ENCODE measurements around the gene SMTN.
"Not testable (repeated sequence)": the region's sequence is repeated elsewhere in the genome, so short reads cannot be mapped to it uniquely, and the experiment has no call there.

SMTN gene

DNA sequence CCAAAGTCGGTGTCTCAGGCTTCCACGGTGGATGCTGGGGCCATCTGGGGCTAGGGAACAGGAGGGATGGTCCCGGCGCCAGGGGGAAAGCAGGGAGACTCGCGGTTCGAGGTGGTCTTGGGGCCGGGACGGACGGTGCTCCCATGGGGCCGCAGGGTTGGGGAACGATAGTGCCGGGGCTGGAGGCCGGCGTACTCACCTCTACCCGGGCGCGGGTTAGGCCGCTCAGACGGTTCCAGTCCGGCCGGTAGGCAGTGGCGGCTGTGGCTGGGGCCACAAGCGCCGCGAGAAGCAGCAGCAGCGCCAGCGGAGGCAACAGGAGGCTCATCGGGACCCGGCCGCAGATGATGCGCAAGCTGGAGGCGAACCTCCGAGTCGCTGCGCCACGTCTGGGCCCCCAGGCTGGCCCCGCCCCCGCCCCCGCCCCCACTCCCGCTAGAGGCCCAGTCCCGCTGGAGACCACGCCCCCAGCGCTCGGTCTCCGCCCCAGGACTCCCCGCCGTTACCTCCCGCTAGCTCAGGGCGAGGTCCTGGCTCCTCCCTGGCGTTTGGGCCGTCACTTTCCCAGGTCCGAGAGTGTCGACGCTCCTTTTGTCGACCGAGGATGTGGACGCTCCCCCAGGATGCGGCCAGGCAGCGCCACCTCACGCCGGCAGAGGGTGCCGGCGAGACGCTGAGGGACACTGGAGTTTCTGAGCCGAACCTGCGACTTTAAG is 26.2 kb downstream of the SMTN start, which contains the start of gene SELENOM:
Gene SELENOM, minus strand, starts transcription at position 391 of the 716 bp plus-strand sequence. Its CDS starts 63 bp downstream, at position 328.
- TF ChIP-seq, protein P1, sequence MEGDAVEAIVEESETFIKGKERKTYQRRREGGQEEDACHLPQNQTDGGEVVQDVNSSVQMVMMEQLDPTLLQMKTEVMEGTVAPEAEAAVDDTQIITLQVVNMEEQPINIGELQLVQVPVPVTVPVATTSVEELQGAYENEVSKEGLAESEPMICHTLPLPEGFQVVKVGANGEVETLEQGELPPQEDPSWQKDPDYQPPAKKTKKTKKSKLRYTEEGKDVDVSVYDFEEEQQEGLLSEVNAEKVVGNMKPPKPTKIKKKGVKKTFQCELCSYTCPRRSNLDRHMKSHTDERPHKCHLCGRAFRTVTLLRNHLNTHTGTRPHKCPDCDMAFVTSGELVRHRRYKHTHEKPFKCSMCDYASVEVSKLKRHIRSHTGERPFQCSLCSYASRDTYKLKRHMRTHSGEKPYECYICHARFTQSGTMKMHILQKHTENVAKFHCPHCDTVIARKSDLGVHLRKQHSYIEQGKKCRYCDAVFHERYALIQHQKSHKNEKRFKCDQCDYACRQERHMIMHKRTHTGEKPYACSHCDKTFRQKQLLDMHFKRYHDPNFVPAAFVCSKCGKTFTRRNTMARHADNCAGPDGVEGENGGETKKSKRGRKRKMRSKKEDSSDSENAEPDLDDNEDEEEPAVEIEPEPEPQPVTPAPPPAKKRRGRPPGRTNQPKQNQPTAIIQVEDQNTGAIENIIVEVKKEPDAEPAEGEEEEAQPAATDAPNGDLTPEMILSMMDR (IDR thresholded peaks at IDR 0.05; ENCODE audit: low read depth, low read length, missing control alignments) = peak; percentile 96
- H3K4me3 ChIP-seq (replicated peaks; ENCODE audit: low read depth, low read length) = peak within 1 kb of the TSS; percentile 76
- peak; percentile 94 for DNase-seq (ENCODE audit: extremely low read depth, low read depth)

DNA sequence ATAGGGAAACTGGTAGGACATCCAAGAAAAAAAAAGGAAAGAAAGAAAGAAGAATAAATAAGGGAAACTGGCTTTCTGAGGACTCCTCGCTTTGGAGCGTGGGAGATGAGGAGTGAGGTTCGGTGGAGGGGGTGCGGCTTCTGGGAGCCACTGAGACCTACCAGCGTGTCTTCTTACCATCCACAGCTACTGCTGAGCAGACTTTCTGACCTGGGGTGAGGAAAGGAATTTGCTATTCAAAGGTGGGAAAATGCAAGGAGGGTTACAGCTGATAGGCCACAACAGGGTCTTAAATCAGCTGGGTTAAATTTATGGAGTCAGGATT is 26.7 kb downstream of the SMTN start:
- no peak for DNase-seq (ENCODE audit: extremely low read depth, low read depth)
- peak overlapping the region; percentile 36 for H3K4me3 ChIP-seq (replicated peaks; ENCODE audit: low read depth, low read length)
- TF ChIP-seq, protein P1 (IDR thresholded peaks at IDR 0.05; ENCODE audit: low read depth, low read length, missing control alignments) = no peak

DNA sequence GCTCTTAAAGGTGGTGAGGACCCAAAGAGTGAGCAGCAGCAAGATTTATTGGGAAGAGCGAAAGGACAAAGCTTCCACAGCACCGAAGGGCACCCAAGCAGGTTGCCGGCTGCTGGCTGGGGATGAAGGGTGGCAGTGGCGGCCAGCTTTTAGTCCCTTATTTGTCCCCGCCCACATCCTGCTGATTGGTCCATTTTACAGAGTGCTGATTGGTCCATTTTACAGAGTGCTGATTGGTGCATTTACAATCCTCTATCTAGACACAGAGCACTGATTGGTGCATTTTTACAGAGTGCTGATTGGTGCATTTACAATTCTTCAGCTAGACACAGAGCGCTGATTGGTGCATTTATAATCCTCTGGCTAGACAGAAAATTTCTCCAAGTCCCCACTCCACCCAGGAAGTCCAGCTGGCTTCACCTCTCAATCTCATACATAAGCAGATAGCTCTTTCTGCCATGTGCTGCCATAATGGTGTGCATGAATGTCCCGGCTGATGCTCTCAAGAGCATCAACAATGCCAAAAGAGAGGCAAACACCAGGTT is 31.5 kb downstream of the SMTN start:
- not testable (repeated sequence) for DNase-seq (ENCODE audit: extremely low read depth, low read depth); H3K4me3 ChIP-seq (replicated peaks; ENCODE audit: low read depth, low read length)

DNA sequence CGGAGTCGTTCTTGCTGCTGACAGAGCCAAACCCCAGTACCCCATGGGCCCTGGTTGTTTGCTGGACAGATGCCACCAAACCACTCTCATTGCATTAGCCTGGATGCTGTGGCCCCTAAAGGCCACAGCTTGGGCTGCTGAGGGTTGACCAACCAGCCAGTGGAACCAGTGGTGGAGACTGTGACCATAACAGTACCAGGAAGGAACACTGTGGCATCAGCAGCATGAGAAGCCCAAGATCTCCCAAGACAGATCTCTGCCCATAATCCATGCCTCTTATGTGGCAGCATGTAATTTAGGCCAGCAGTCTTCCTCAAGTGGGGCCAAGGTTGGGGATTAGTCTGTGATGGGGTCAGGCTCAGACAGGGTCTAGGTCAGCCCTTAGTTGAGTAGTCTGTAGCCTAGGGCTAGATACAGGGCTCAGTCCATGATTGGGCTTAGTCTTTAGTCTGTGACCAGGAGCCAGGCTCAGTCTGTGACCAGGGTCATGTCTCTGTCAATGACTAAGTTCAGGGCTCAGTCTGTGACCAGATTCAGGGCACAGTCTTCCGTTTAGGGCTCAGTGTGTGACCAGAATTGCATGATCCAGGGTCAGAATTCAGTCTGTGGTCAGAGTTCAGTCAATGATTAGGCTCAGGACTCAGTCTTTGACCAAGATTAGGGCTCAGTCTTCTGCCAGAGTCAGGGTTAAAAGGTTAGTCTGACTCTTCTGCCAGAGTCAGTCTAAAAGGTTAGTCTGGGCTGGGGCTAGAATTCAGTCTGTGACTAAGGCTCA is 37.1 kb downstream of the SMTN start:
- DNase-seq (ENCODE audit: extremely low read depth, low read depth) = no peak
- TF ChIP-seq, protein P1 (IDR thresholded peaks at IDR 0.05; ENCODE audit: low read depth, low read length, missing control alignments) = no peak
- H3K4me3 ChIP-seq (replicated peaks; ENCODE audit: low read depth, low read length) = no peak overlapping the region

DNA sequence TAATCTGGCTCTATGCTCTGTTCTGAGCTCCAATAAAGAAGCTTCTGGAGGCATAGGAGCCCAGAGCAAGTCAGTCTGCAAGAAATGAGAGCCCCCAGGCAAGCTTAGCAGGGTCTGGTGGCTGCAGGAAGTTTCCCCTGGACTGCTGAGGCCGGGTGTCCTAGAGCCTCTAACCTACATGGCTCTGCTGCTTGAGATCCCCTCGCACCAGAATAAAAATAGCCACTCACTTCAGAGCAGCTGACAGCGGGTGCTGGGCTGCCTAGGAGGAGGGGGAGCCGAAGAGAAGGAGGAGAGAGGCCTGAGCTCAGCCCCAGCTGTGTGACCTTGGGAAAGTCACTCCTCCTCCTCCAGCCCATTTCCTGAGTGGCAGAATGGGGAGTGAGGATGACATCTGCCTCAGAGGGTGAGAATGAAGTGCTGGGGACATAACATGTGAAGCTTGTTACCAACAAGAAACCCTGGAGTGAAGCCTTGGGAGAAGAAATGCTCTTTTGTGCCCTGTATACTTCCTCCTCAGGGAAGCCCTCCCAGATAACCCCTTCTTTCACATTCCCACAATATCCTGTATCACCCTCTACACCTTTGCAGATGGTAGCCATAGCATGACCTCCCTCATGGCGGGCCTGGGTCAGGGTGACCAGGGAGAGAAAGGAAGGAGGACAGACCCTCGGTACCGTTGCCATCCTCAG is 38.1 kb downstream of the SMTN start:
- TF ChIP-seq, protein P1 (IDR thresholded peaks at IDR 0.05; ENCODE audit: low read depth, low read length, missing control alignments) = no peak
- H3K4me3 ChIP-seq (replicated peaks; ENCODE audit: low read depth, low read length) = no peak overlapping the region
- no peak for DNase-seq (ENCODE audit: extremely low read depth, low read depth)

DNA sequence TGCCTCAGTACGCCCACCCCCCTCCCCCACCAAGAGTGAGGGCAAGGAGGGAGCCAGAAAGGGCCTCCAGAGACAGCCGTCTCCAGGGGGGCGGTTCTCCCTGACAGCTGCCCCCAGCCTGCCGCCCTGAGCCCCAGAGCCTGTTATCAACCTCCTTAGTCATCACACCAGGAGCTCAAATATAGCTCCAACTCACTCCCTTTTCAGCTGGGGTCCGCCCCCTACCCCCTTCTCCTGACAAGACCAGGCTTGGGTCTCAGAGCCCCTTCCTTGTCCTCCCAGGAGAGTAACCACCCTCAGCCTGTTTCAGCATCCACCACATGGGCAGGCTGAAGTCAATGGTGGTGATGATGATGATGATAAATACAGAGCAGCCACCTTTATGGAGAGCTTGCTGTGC is 39.1 kb downstream of the SMTN start:
- H3K4me3 ChIP-seq (replicated peaks; ENCODE audit: low read depth, low read length) = no peak overlapping the region
- TF ChIP-seq, protein P1 (IDR thresholded peaks at IDR 0.05; ENCODE audit: low read depth, low read length, missing control alignments) = no peak
- DNase-seq (ENCODE audit: extremely low read depth, low read depth) = no peak

DNA sequence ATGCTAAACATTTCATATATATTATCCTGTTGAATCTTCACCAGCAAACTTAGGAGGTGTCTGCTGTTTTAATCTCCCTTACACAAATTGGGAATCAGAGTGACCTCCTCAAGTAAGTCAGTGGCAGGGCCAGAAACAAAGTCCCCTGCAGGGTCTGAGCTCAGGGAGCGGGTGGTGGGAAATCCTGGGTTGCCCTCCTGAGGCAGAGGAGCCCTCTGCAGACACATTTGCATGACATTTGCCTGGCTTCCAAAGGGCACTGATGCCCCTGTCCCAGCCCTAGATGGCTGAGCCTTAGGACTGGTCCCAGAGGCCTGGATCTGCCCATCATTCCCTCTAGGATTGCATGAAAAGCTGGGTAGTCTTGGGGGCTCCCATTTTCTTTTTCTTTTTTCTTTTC is 39.5 kb downstream of the SMTN start:
- no peak for DNase-seq (ENCODE audit: extremely low read depth, low read depth)
- TF ChIP-seq, protein P1 (IDR thresholded peaks at IDR 0.05; ENCODE audit: low read depth, low read length, missing control alignments) = no peak
- no peak overlapping the region for H3K4me3 ChIP-seq (replicated peaks; ENCODE audit: low read depth, low read length)
